Rectal smooth muscle tissue (tissue), 1 donor: Measurements from ENCODE around the gene TMEM143.

Experiments
- H3K27ac ChIP-seq: one replicate; pipeline ENCODE4 v1.7.0; 2013; ENCODE audit warnings: low read depth, low read length, inconsistent platforms
- H3K27me3 ChIP-seq: one replicate; pipeline ENCODE4 v1.7.0; 2013; ENCODE audit warnings: low read length; ENCODE audit not compliant: control insufficient read depth, insufficient read depth
- H3K36me3 ChIP-seq: one replicate; pipeline ENCODE4 v1.7.0; 2013; ENCODE audit warnings: low read length; ENCODE audit not compliant: control insufficient read depth, insufficient read depth
- H3K4me1 ChIP-seq: one replicate; pipeline ENCODE4 v1.7.0; 2013; ENCODE audit warnings: low read length; ENCODE audit not compliant: control insufficient read depth, insufficient read depth
- H3K4me3 ChIP-seq: one replicate; pipeline ENCODE4 v1.7.0; 2013; ENCODE audit warnings: low read length
- H3K9ac ChIP-seq: one replicate; pipeline ENCODE4 v1.7.0; 2013; ENCODE audit warnings: low read length

TMEM143 gene

GRCh38 chr19:48342841-48343540 is 20.7 kb downstream of the TMEM143 start:
- no peak overlapping the region for H3K9ac ChIP-seq
- no peak overlapping the region for H3K27ac ChIP-seq
- H3K27me3 ChIP-seq, result no peaks in the 10 kb centered on the region
- H3K36me3 ChIP-seq, result no peaks in the 10 kb centered on the region
- H3K4me1 ChIP-seq, result no peaks in the 10 kb centered on the region
- H3K4me3 ChIP-seq, result no peak overlapping the region

GRCh38 chr19:48342414-48342738 is 21.4 kb downstream of the TMEM143 start:
- Histone ChIP-seq H3K36me3 (no peaks in the 10 kb centered on the region), H3K4me1 (no peaks in the 10 kb centered on the region), H3K4me3 (no peak overlapping the region), H3K9ac (no peak overlapping the region), H3K27ac (no peak overlapping the region), H3K27me3 (no peaks in the 10 kb centered on the region)

- no peaks in the 10 kb centered on the region for H3K27me3 ChIP-seq
- no peak overlapping the region for H3K27ac ChIP-seq
- H3K9ac ChIP-seq, result no peak overlapping the region
- no peaks in the 10 kb centered on the region for H3K4me1 ChIP-seq
- H3K36me3 ChIP-seq, result no peaks in the 10 kb centered on the region
- no peak overlapping the region for H3K4me3 ChIP-seq
These were observed 22.0 kb downstream of the TMEM143 start for GRCh38 chr19:48341515-48342413.

GRCh38 chr19:48340995-48341394 is 22.7 kb downstream of the TMEM143 start:
- Histone ChIP-seq H3K4me3 (no peak overlapping the region), H3K27ac (no peak overlapping the region), H3K9ac (no peak overlapping the region), H3K36me3 (no peaks in the 10 kb centered on the region), H3K4me1 (no peaks in the 10 kb centered on the region), H3K27me3 (no peaks in the 10 kb centered on the region)

GRCh38 chr19:48338802-48339503 is 24.8 kb downstream of the TMEM143 start:
- Histone ChIP-seq H3K36me3 (no peaks in the 10 kb centered on the region), H3K27me3 (no peaks in the 10 kb centered on the region), H3K27ac (no peak overlapping the region), H3K9ac (no peak overlapping the region), H3K4me3 (no peak overlapping the region), H3K4me1 (no peaks in the 10 kb centered on the region)

GRCh38 chr19:48338253-48338755 is 25.4 kb downstream of the TMEM143 start:
- no peak overlapping the region for H3K4me3 ChIP-seq
- H3K27ac ChIP-seq, result no peak overlapping the region
- peaks cover 3% of the 10 kb centered on the region for H3K4me1 ChIP-seq
- no peaks in the 10 kb centered on the region for H3K27me3 ChIP-seq
- no peaks in the 10 kb centered on the region for H3K36me3 ChIP-seq
- H3K9ac ChIP-seq, result no peak overlapping the region

- Histone ChIP-seq H3K4me1 (peaks cover 25% of the 10 kb centered on the region), H3K9ac (peak overlapping the region; percentile 75), H3K4me3 (peak overlapping the region; percentile 81), H3K36me3 (peaks cover 4% of the 10 kb centered on the region), H3K27ac (peak overlapping the region; percentile 91), H3K27me3 (no peaks in the 10 kb centered on the region)
These were observed 30.0 kb downstream of the TMEM143 start for GRCh38 chr19:48333467-48334384.

- peaks cover 4% of the 10 kb centered on the region for H3K36me3 ChIP-seq
- no peaks in the 10 kb centered on the region for H3K27me3 ChIP-seq
- peak overlapping the region; percentile 75 for H3K9ac ChIP-seq
- peak overlapping the region; percentile 81 for H3K4me3 ChIP-seq
- peak overlapping the region; percentile 91 for H3K27ac ChIP-seq
- peaks cover 25% of the 10 kb centered on the region for H3K4me1 ChIP-seq
These were observed 30.9 kb downstream of the TMEM143 start for GRCh38 chr19:48332662-48333466.

GRCh38 chr19:48332351-48332661 is 31.4 kb downstream of the TMEM143 start:
- Histone ChIP-seq H3K4me1 (peaks cover 28% of the 10 kb centered on the region), H3K9ac (no peak overlapping the region), H3K27ac (peak overlapping the region; percentile 91), H3K27me3 (no peaks in the 10 kb centered on the region), H3K4me3 (peak overlapping the region; percentile 44), H3K36me3 (peaks cover 4% of the 10 kb centered on the region)

GRCh38 chr19:48330012-48330681 is 33.6 kb downstream of the TMEM143 start:
- Histone ChIP-seq H3K9ac (peak overlapping the region; percentile 1), H3K4me3 (peak overlapping the region; percentile 61), H3K27ac (peak overlapping the region; percentile 77), H3K4me1 (peaks cover 36% of the 10 kb centered on the region), H3K27me3 (no peaks in the 10 kb centered on the region), H3K36me3 (peaks cover 4% of the 10 kb centered on the region)
